Upper lobe of left lung (tissue), 6 donors: ENCODE measurements around the gene RAD17. TPM values are rescaled to one million over a fixed set of nuclear protein-coding genes. Genes with fewer than 3 reads are reported as not detected.
"Not testable (repeated sequence)": the region's sequence is repeated elsewhere in the genome, so short reads cannot be mapped to it uniquely, and the experiment has no call there.

ENCODE experiments used
- ATAC-seq, 2 donors: fragments of 200-7000 bp; cut with Tn5 transposase; one replicate each; pipeline ENCODE4 v1.9.1; 2022; ENCODE audit warnings: mild to moderate bottlenecking in 2 of 2, moderate library complexity in 2 of 2; ENCODE audit not compliant: low FRiP score in 2 of 2
- DNase-seq, 2 donors: peaks; one replicate each; pipeline ENCODE4 v3.0.0-alpha.2; 2019 to 2020
- H3K27ac ChIP-seq, 4 donors: fragments of 200-600 bp; sonication (generic); one replicate each; pipeline ENCODE4 v1.5.1; 2016 to 2019
- H3K27me3 ChIP-seq, 4 donors: fragments of 200-600 bp; sonication (generic); one replicate each; pipeline ENCODE4 v1.5.1; 2017 to 2019
- H3K36me3 ChIP-seq, 4 donors: fragments of 200-600 bp; sonication (generic); one replicate each; pipeline ENCODE4 v1.5.1; 2016 to 2019
- H3K4me1 ChIP-seq, 4 donors: fragments of 200-600 bp; sonication (generic); one replicate each; pipeline ENCODE4 v1.5.1; 2018 to 2019
- H3K4me3 ChIP-seq, 4 donors: fragments of 200-600 bp; sonication (generic); one replicate each; pipeline ENCODE4 v1.5.1; 2017 to 2019; ENCODE audit warnings: mild to moderate bottlenecking in 2 of 4, moderate library complexity in 1 of 4
- H3K9me3 ChIP-seq, 4 donors: fragments of 200-600 bp; sonication (generic); one replicate each; pipeline ENCODE4 v1.5.1; 2018 to 2019
- EP300 ChIP-seq, 4 donors: sonication (generic); formaldehyde crosslinking; IDR thresholded peaks; one replicate each; pipeline ENCODE4 v1.5.1; 2017; ENCODE audit warnings: antibody characterized with exemption in 4 of 4, control low read depth in 2 of 4
- POLR2A ChIP-seq, 4 donors: fragments of 450-650 bp; IDR thresholded peaks; one replicate each; pipeline ENCODE4 v1.5.1; 2016 to 2017; ENCODE audit warnings: antibody characterized with exemption in 4 of 4, mild to moderate bottlenecking in 2 of 4
- POLR2AphosphoS5 ChIP-seq, 2 donors: sonication (generic); formaldehyde crosslinking; IDR thresholded peaks; one replicate each; pipeline ENCODE4 v1.5.1; 2017; ENCODE audit warnings: antibody characterized with exemption in 2 of 2
- WGBS, 2 donors: methylation state at CpG; one replicate each; pipeline ENCODE4 v1.1.5; 2017 to 2018; 5-methylcytosine and 5-hydroxymethylcytosine counted together
- total RNA-seq, 6 donors: library from RNA; depleted of rRNA in 4 of 6; stranded (reverse); fragments of >200 nt in 4 of 6; gene quantifications; one replicate each; pipeline versions ENCODE4 v1.1.0 to v1.2.1, GENCODE V29; 2016 to 2021
- TF ChIP-seq, protein P1 (sequence below), 6 experiments: fragments of 450-650 bp in 4 of 6; fragments of 200-600 bp in 2 of 6; sonication (generic) in 2 of 6; IDR thresholded peaks; one replicate each; pipeline ENCODE4 v1.5.1; 2016 to 2019; ENCODE audit warnings: antibody characterized with exemption in 6 of 6
- donor health status: DM: no; HTN: no; CAD: no; lungs with moderate emphysema.
- donor health status: DM: no; HTN: yes; CAD: no; lungs with severe emphysema.

The RAD17 gene
- total RNA-seq, 6 donors from 2014 or later = 15.2 to 27.2 (median 17.9) TPM

DNA sequence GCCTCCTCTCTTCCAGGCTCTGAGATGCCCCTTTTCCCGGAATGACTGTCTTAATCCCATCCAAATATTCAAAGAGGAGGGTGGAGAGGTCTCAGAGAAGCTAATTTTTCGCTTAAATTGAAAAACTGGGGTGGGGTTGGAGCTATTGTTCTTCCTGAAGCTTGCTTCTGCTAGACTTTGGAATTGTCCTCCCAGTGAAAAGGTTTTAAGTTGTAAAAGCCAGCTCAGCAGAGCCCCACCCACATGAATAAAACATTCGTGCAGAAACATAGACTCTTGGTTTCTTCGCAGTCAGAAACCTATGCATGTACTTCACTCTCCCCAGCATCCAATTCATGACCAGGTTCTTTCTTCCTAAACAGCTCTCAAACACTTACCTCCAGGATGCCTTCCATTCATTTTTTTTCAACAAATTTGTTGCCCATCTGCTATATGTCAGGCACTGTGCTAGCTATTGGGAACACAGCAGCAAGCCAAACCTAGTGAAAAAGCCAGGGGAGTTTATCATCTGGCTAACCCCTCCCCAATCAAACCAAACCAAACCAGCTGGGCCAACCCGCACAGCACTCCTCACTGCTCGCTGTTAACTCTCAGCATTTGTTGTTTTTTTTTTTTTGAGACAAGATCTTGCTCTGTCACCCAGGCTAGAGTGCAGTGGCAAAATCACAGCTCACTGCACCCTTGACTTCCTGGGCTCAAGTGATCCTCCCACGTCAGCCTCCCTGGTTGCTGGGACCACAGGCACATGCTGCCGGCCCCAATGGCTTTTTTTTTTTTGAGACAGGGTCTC, 85.0 kb downstream of the RAD17 start:
- DNase-seq = peak in 1 of 2 donors; percentile 71

DNA sequence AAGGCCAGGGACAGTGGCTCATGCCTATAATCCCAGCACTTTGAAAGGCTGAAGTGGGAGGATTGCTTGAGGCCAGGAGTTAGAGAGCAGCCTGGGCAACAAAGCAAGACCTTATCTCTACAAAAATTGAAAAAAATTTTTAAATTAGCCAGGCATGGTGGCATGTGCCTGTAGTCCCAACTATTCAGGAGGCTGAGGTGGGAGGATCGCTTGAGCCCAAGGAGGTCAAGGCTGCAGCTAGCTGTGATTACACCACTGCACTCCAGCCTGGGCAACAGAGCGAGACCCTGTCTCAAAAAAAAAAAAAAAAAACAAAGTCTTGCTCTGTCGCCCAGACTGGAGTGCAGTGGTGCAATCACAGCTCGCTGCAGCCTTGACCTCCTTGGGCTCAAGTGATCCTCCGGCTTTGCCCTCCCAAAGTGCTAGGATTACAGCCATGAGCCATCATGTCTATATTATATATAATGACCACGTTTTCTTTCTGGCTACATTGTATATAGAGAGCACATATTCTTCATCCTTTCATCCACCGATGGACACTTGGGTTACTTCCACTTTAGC, 85.9 kb downstream of the RAD17 start:
- DNase-seq = peak in 1 of 2 donors; percentile 52
- not testable (repeated sequence) for H3K9me3 ChIP-seq, H3K27me3 ChIP-seq, H3K4me1 ChIP-seq, H3K4me3 ChIP-seq, ATAC-seq, H3K36me3 ChIP-seq
- 67 to 75% methylated on average over 7 of the region's 7 CpGs for WGBS, 2 donors
- H3K27ac ChIP-seq = peak overlapping the region in 1 of 4 donors; percentile 54

More for the DNA sequence above, 85.0 kb downstream of the RAD17 start:
- Histone ChIP-seq H3K4me1 (peaks cover 0 to 8% (median 6%) of the 10 kb centered on the region in 4 donors), H3K27ac (peak overlapping the region in 2 of 4 donors; percentile 52 to 54), H3K36me3 (no peaks in the 10 kb centered on the region), H3K9me3 (no peaks in the 10 kb centered on the region), H3K4me3 (no peak overlapping the region), H3K27me3 (no peaks in the 10 kb centered on the region)
- 56 to 60% methylated on average over 8 of the region's 8 CpGs for WGBS, 2 donors
- TF ChIP-seq EP300 (IDR thresholded peaks at IDR 0.05) (no peak), POLR2A (IDR thresholded peaks at IDR 0.05) (no peak), POLR2AphosphoS5 (IDR thresholded peaks at IDR 0.05) (no peak)
- TF ChIP-seq, protein P1, sequence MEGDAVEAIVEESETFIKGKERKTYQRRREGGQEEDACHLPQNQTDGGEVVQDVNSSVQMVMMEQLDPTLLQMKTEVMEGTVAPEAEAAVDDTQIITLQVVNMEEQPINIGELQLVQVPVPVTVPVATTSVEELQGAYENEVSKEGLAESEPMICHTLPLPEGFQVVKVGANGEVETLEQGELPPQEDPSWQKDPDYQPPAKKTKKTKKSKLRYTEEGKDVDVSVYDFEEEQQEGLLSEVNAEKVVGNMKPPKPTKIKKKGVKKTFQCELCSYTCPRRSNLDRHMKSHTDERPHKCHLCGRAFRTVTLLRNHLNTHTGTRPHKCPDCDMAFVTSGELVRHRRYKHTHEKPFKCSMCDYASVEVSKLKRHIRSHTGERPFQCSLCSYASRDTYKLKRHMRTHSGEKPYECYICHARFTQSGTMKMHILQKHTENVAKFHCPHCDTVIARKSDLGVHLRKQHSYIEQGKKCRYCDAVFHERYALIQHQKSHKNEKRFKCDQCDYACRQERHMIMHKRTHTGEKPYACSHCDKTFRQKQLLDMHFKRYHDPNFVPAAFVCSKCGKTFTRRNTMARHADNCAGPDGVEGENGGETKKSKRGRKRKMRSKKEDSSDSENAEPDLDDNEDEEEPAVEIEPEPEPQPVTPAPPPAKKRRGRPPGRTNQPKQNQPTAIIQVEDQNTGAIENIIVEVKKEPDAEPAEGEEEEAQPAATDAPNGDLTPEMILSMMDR (IDR thresholded peaks at IDR 0.05) = no peak
- peak in 1 of 2 donors; percentile 65 for ATAC-seq

DNA sequence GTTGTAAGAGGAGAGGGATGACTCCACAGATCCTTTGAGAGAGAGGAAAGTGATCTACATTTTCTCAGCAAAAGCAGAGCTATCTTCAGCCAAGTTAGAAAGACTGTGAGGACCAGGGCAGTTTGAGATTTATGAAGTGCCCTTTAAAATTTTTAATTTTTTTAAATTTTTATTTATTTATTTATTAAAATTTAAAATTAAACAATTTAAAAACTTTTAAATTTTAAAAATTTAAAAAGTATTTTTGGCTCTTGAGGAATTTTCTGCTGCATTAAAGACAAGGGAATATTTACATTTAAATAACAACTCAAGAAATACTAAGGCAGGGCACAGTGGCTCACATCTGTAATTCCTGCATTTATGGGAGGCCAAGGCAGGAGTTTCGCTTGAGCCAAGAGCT, 92.6 kb downstream of the RAD17 start:
- no peaks in the 10 kb centered on the region for H3K36me3 ChIP-seq
- 93 to 100% methylated on average over 1 of the region's 1 CpG for WGBS, 2 donors
- no peak overlapping the region for H3K4me3 ChIP-seq
- ATAC-seq = no peak
- H3K27me3 ChIP-seq = no peaks in the 10 kb centered on the region
- no peaks in the 10 kb centered on the region for H3K9me3 ChIP-seq
- no peaks in the 10 kb centered on the region for H3K4me1 ChIP-seq
- TF ChIP-seq EP300 (IDR thresholded peaks at IDR 0.05) = no peak
- no peak for TF ChIP-seq POLR2AphosphoS5 (IDR thresholded peaks at IDR 0.05)
- no peak for TF ChIP-seq POLR2A (IDR thresholded peaks at IDR 0.05)
- TF ChIP-seq, protein P1 (IDR thresholded peaks at IDR 0.05) = no peak
- H3K27ac ChIP-seq = no peak overlapping the region
- DNase-seq = no peak

Other genes starting within 250 kb of the RAD17 start
- 1 to 10 TPM; 2.1 to 9.8 (median 5.6) TPM for gene CCNB1, start 202.7 kb upstream of the RAD17 start, total RNA-seq
- 1 to 10 TPM; 1.8 to 3.3 (median 2.4) TPM for gene CENPH, start 180.2 kb upstream of the RAD17 start, total RNA-seq
- gene CDK7, start 134.9 kb upstream of the RAD17 start, total RNA-seq = 10 to 100 TPM in 5 of 6 donors, 1 to 10 TPM in 1; 8.3 to 36.4 (median 22.1) TPM
- gene CCDC125, start 37.0 kb upstream of the RAD17 start, total RNA-seq = 10 to 100 TPM in 3 of 6 donors, 1 to 10 TPM in 3; 5.2 to 21.3 (median 11.3) TPM
- gene AK6, start 298 bp upstream of the RAD17 start, total RNA-seq = 10 to 100 TPM in 4 of 6 donors, 1 to 10 TPM in 2; 7.2 to 31.8 (median 18.2) TPM
- gene TAF9, start 298 bp upstream of the RAD17 start, total RNA-seq = 10 to 100 TPM; 25.9 to 59.7 (median 38.2) TPM
- 10 to 100 TPM; 12.5 to 37.2 (median 25.7) TPM for gene MARVELD2, start 45.3 kb downstream of the RAD17 start, total RNA-seq
- 100 to 1,000 TPM in 3 of 6 donors, 10 to 100 TPM in 3; 66.4 to 277 (median 109) TPM for gene OCLN, start 123.0 kb downstream of the RAD17 start, total RNA-seq
- gene GTF2H2C, start 190.4 kb downstream of the RAD17 start, total RNA-seq = 10 to 100 TPM; 28.4 to 56.6 (median 33.4) TPM